Measurements from ENCODE around the gene HACD2. TPM values are rescaled to one million over a fixed set of nuclear protein-coding genes. Genes with fewer than 3 reads are reported as not detected.

HACD2 gene
- total and polyA plus RNA-seq, 9 of the 15 experiments (the other 6 are each of a cell fraction or from before 2014, with no cell fraction given): 1.3 to 10.5 (median 3.8) TPM

DNA sequence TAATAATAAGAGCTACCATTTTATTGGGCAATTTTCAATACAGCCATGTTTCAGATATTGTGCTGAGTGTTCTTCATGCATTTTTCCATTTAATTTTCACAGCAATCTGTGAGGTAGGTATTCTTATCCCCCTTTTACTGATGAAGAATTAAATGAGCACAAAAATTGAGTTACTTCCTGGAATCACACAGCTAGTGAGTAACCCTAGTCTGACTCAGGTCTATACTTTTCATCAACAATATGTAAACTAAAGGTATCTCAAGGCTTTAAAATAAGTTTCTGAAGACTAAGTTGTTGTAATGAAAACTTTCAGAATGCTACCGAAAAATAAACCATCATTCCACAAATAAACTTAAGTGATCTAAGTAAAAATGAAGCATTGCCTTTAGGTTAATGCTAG lies 22.3 kb downstream of the HACD2 start:
- FAIRE-seq (no peak), DNase-seq (ENCODE audit: extremely low read depth in 1 of 4, low spot score in 3 of 4) (no peak), ATAC-seq (no peak)
- no peak overlapping the region for H3K4me2 ChIP-seq (ENCODE audit: insufficient read depth, low read length)
- ChIA-PET CTCF (ENCODE audit: low intra/inter-chr PET ratio) (no interaction called here), POLR2A (interaction anchor here (1.0 kb wide), 1 partner anchor 23 kb away, joined by 3 read pairs; no protein-coding TSS in a partner anchor)
- H3K79me2 ChIP-seq (ENCODE audit: control insufficient read depth, insufficient read depth, low read length): no peaks in the 10 kb centered on the region
- H3K9me3 ChIP-seq (replicated peaks; ENCODE audit: control insufficient read depth, insufficient read depth, low read depth, low read length): no peaks in the 10 kb centered on the region
- no peaks in the 10 kb centered on the region for H3K27me3 ChIP-seq (ENCODE audit: control insufficient read depth in 2 of 2, insufficient read depth in 2 of 2, low read length in 2 of 2)
- H3K27ac ChIP-seq (ENCODE audit: extremely low read depth, low read depth, low read length): no peak overlapping the region
- TF ChIP-seq ZNF589 (CRISPR knock-in tag; IDR thresholded peaks at IDR 0.05; ENCODE audit: low read depth): no peak
- TF ChIP-seq, protein P1, sequence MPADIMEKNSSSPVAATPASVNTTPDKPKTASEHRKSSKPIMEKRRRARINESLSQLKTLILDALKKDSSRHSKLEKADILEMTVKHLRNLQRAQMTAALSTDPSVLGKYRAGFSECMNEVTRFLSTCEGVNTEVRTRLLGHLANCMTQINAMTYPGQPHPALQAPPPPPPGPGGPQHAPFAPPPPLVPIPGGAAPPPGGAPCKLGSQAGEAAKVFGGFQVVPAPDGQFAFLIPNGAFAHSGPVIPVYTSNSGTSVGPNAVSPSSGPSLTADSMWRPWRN (IDR thresholded peaks at IDR 0.05; ENCODE audit: low read depth): no peak
- no peak for TF ChIP-seq CCNT2 (IDR thresholded peaks at IDR 0.05; ENCODE audit: borderline replicate concordance, extremely low read depth, insufficient read length, low read depth, low read length)
- no peak for TF ChIP-seq NCOA6 (IDR thresholded peaks at IDR 0.05)
- H3K4me1 ChIP-seq (replicated peaks in 1 of 2; ENCODE audit: control insufficient read depth in 2 of 2, insufficient read depth in 2 of 2, low read length in 2 of 2): no peaks in the 10 kb centered on the region
- in situ Hi-C loops (cut with MboI) (no loop called here), intact Hi-C loops (cut with micrococcal nuclease) (no loop called here)
- H4K20me1 ChIP-seq (replicated peaks; ENCODE audit: control insufficient read depth, insufficient read depth, low read length): no peaks in the 10 kb centered on the region
- no peaks in the 10 kb centered on the region for H3K9me1 ChIP-seq (ENCODE audit: control insufficient read depth, insufficient read depth, low read length)
- no peak overlapping the region for H2AFZ ChIP-seq (ENCODE audit: low read depth, low read length)
- 33% methylated on average over 1 of the region's 1 CpG for WGBS (ENCODE audit: insufficient coverage, low coverage, missing lambda C conversion rate)
- no peaks in the 10 kb centered on the region for H3K36me3 ChIP-seq (ENCODE audit: control insufficient read depth, insufficient read depth, low read length)
- H3K9ac ChIP-seq (ENCODE audit: insufficient read depth in 1 of 2, low read depth in 2 of 2, low read length in 2 of 2): no peak overlapping the region
- no peak overlapping the region for H3K4me3 ChIP-seq
- BruUV-seq (replicated peaks): no TSS peak

DNA sequence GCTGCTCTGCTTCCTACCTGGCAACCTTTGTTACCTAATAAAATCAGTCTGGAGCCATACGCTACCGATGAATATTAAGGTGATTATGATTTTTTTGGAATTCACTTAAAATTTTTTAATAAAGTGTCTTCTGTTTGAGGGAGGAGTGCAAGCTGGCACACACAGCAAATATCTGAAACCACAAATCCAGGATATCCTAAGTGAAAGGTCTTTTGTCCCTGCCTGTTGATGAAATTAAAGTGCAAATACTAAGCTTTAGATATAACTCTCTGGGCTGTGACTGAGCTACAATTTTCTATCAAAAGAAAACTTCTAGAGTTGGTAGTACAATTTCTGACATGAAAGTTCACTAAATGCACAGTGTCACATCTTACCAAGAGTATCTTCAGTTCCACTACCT lies 23.7 kb downstream of the HACD2 start:
- BruUV-seq (replicated peaks): no TSS peak
- POLR2A ChIA-PET: interaction anchor here (0.7 kb wide), 1 partner anchor 18 kb away, joined by 4 read pairs; no protein-coding TSS in a partner anchor
- H3K79me2 ChIP-seq (ENCODE audit: control insufficient read depth, insufficient read depth, low read length): no peaks in the 10 kb centered on the region
- TF ChIP-seq ZNF124 (CRISPR knock-in tag; IDR thresholded peaks at IDR 0.05) (no peak), TCF7L2 (IDR thresholded peaks at IDR 0.05; ENCODE audit: low read depth, low read length) (no peak), TARDBP (IDR thresholded peaks at IDR 0.05) (no peak), SREBF2 (CRISPR knock-in tag; IDR thresholded peaks at IDR 0.05) (no peak), ZNF133 (CRISPR knock-in tag; IDR thresholded peaks at IDR 0.05) (no peak), PHF20 (IDR thresholded peaks at IDR 0.05; ENCODE audit: partially characterized antibody) (no peak), ZNF707 (CRISPR knock-in tag; conservative IDR thresholded peaks at IDR 0.05) (no peak), C11orf30 (IDR thresholded peaks at IDR 0.05; ENCODE audit: low read depth) (no peak), ZNF445 (CRISPR knock-in tag; IDR thresholded peaks at IDR 0.05; ENCODE audit: low read depth) (no peak)
- TF ChIP-seq, protein P2, sequence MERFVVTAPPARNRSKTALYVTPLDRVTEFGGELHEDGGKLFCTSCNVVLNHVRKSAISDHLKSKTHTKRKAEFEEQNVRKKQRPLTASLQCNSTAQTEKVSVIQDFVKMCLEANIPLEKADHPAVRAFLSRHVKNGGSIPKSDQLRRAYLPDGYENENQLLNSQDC (CRISPR knock-in tag; IDR thresholded peaks at IDR 0.05): no peak
- TF ChIP-seq, protein P3, sequence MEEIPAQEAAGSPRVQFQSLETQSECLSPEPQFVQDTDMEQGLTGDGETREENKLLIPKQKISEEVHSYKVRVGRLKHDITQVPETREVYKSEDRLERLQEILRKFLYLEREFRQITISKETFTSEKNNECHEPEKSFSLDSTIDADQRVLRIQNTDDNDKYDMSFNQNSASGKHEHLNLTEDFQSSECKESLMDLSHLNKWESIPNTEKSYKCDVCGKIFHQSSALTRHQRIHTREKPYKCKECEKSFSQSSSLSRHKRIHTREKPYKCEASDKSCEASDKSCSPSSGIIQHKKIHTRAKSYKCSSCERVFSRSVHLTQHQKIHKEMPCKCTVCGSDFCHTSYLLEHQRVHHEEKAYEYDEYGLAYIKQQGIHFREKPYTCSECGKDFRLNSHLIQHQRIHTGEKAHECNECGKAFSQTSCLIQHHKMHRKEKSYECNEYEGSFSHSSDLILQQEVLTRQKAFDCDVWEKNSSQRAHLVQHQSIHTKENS (CRISPR knock-in tag; IDR thresholded peaks at IDR 0.05): no peak
- TF ChIP-seq, protein P4, sequence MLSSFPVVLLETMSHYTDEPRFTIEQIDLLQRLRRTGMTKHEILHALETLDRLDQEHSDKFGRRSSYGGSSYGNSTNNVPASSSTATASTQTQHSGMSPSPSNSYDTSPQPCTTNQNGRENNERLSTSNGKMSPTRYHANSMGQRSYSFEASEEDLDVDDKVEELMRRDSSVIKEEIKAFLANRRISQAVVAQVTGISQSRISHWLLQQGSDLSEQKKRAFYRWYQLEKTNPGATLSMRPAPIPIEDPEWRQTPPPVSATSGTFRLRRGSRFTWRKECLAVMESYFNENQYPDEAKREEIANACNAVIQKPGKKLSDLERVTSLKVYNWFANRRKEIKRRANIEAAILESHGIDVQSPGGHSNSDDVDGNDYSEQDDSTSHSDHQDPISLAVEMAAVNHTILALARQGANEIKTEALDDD (IDR thresholded peaks at IDR 0.05): no peak

More for the DNA sequence above, 23.7 kb downstream of the HACD2 start:
- H2AFZ ChIP-seq (ENCODE audit: low read depth, low read length): no peak overlapping the region
- no peak overlapping the region for H3K4me3 ChIP-seq
- H3K4me1 ChIP-seq (replicated peaks in 1 of 2; ENCODE audit: control insufficient read depth in 2 of 2, insufficient read depth in 2 of 2, low read length in 2 of 2): no peaks in the 10 kb centered on the region
- FAIRE-seq (no peak), ATAC-seq (no peak), DNase-seq (ENCODE audit: extremely low read depth in 1 of 4, low spot score in 3 of 4) (no peak)
- H3K27ac ChIP-seq (ENCODE audit: extremely low read depth, low read depth, low read length): no peak overlapping the region
- no peaks in the 10 kb centered on the region for H3K9me1 ChIP-seq (ENCODE audit: control insufficient read depth, insufficient read depth, low read length)
- CTCF ChIA-PET (ENCODE audit: low intra/inter-chr PET ratio): no interaction called here
- H3K9ac ChIP-seq (ENCODE audit: insufficient read depth in 1 of 2, low read depth in 2 of 2, low read length in 2 of 2): no peak overlapping the region
- WGBS (ENCODE audit: insufficient coverage, low coverage, missing lambda C conversion rate): 95% methylated on average over 2 of the region's 2 CpGs
- no peak overlapping the region for H3K4me2 ChIP-seq (ENCODE audit: insufficient read depth, low read length)
- no peaks in the 10 kb centered on the region for H3K27me3 ChIP-seq (ENCODE audit: control insufficient read depth in 2 of 2, insufficient read depth in 2 of 2, low read length in 2 of 2)
- H4K20me1 ChIP-seq (replicated peaks; ENCODE audit: control insufficient read depth, insufficient read depth, low read length): no peaks in the 10 kb centered on the region
- H3K9me3 ChIP-seq (replicated peaks; ENCODE audit: control insufficient read depth, insufficient read depth, low read depth, low read length): no peaks in the 10 kb centered on the region
- no peaks in the 10 kb centered on the region for H3K36me3 ChIP-seq (ENCODE audit: control insufficient read depth, insufficient read depth, low read length)
- in situ Hi-C loops (cut with MboI) (no loop called here), intact Hi-C loops (cut with micrococcal nuclease) (no loop called here)
